Measurements from ENCODE around the gene ANKRD37. TPM values are rescaled to one million over a fixed set of nuclear protein-coding genes. Genes with fewer than 3 reads are reported as not detected.
"Not testable (repeated sequence)": the region's sequence is repeated elsewhere in the genome, so short reads cannot be mapped to it uniquely, and the experiment has no call there.

The ANKRD37 gene
- total and polyA plus RNA-seq, 8 donors: 5.2 to 25.3 (median 14.9) TPM

GRCh38 chr4:185359767-185360446 is 36.7 kb upstream of the ANKRD37 start:
- DNase-seq (no peak), ATAC-seq (no peak)
- no peaks in the 10 kb centered on the region for H3K4me1 ChIP-seq
- peaks cover 0 to 17% of the 10 kb centered on the region in 2 donors for H3K36me3 ChIP-seq
- no peak for TF ChIP-seq CTCF (IDR thresholded peaks at IDR 0.05)
- intact Hi-C loops (cut with DNase I): no loop called here
- no peaks in the 10 kb centered on the region for H3K27me3 ChIP-seq
- no peaks in the 10 kb centered on the region for H3K9me3 ChIP-seq
- H3K27ac ChIP-seq: no peak overlapping the region
- H3K4me3 ChIP-seq: no peak overlapping the region

GRCh38 chr4:185361872-185362271 is 34.8 kb upstream of the ANKRD37 start:
- no peak for DNase-seq
- H3K4me3 ChIP-seq: no peak overlapping the region
- ATAC-seq: no peak
- no peaks in the 10 kb centered on the region for H3K27me3 ChIP-seq
- no peak for TF ChIP-seq CTCF (IDR thresholded peaks at IDR 0.05)
- H3K36me3 ChIP-seq: peaks cover 0 to 17% of the 10 kb centered on the region in 2 donors
- H3K27ac ChIP-seq: no peak overlapping the region
- H3K4me1 ChIP-seq: no peaks in the 10 kb centered on the region
- intact Hi-C loops (cut with DNase I): no loop called here
- no peaks in the 10 kb centered on the region for H3K9me3 ChIP-seq

GRCh38 chr4:185362570-185362969 is 34.1 kb upstream of the ANKRD37 start:
- H3K27ac ChIP-seq; DNase-seq; intact Hi-C loops (cut with DNase I); H3K4me1 ChIP-seq; ATAC-seq; H3K27me3 ChIP-seq; H3K9me3 ChIP-seq; H3K4me3 ChIP-seq: not testable (repeated sequence)
- H3K36me3 ChIP-seq: peaks cover 0 to 13% of the 10 kb centered on the region in 2 donors

- Histone ChIP-seq H3K36me3 (peaks cover 0 to 12% of the 10 kb centered on the region in 2 donors), H3K4me1 (no peaks in the 10 kb centered on the region), H3K9me3 (no peaks in the 10 kb centered on the region), H3K27ac (no peak overlapping the region), H3K27me3 (no peaks in the 10 kb centered on the region), H3K4me3 (no peak overlapping the region)
- intact Hi-C loops (cut with DNase I): no loop called here
- DNase-seq (no peak), ATAC-seq (no peak)
- TF ChIP-seq CTCF (IDR thresholded peaks at IDR 0.05): no peak
Measured at GRCh38 chr4:185363251-185363650, 33.4 kb upstream of the ANKRD37 start.

- Histone ChIP-seq H3K27me3 (no peaks in the 10 kb centered on the region), H3K4me3 (no peak overlapping the region), H3K36me3 (peaks cover 0 to 14% of the 10 kb centered on the region in 2 donors), H3K9me3 (no peaks in the 10 kb centered on the region), H3K4me1 (no peaks in the 10 kb centered on the region), H3K27ac (no peak overlapping the region)
- DNase-seq: no peak
- intact Hi-C loops (cut with DNase I): no loop called here
- TF ChIP-seq CTCF (IDR thresholded peaks at IDR 0.05): no peak
- ATAC-seq: no peak
Measured at GRCh38 chr4:185364886-185365285, 31.8 kb upstream of the ANKRD37 start.

GRCh38 chr4:185369731-185370130 is 26.9 kb upstream of the ANKRD37 start:
- H3K4me3 ChIP-seq: no peak overlapping the region
- no peaks in the 10 kb centered on the region for H3K27me3 ChIP-seq
- no peaks in the 10 kb centered on the region for H3K4me1 ChIP-seq
- ATAC-seq (no peak), DNase-seq (no peak)
- TF ChIP-seq CTCF (IDR thresholded peaks at IDR 0.05): no peak
- H3K27ac ChIP-seq: no peak overlapping the region
- H3K36me3 ChIP-seq: peaks cover 0 to 33% of the 10 kb centered on the region in 2 donors
- H3K9me3 ChIP-seq: no peaks in the 10 kb centered on the region
- intact Hi-C loops (cut with DNase I): no loop called here
